Measurements from ENCODE around the gene SLIT3.

Gene SLIT3

GRCh38 chr5:168879331-168879730 is 421.6 kb downstream of the SLIT3 start:
- DNase-seq = no peak

GRCh38 chr5:168878135-168878745 is 422.7 kb downstream of the SLIT3 start:
- no peak for DNase-seq

GRCh38 chr5:168877132-168877892 is 423.6 kb downstream of the SLIT3 start:
- DNase-seq = no peak

GRCh38 chr5:168876419-168876818 is 424.5 kb downstream of the SLIT3 start:
- no peak for DNase-seq

GRCh38 chr5:168875832-168876231 is 425.1 kb downstream of the SLIT3 start:
- DNase-seq = no peak

- DNase-seq = no peak
Measured at GRCh38 chr5:168874713-168875380, 426.1 kb downstream of the SLIT3 start.

- no peak for DNase-seq
Measured at GRCh38 chr5:168872246-168872645, 428.7 kb downstream of the SLIT3 start.

- no peak for DNase-seq
Measured at GRCh38 chr5:168870910-168871309, 430.0 kb downstream of the SLIT3 start.

GRCh38 chr5:168869615-168870227 is 431.2 kb downstream of the SLIT3 start:
- no peak for DNase-seq

GRCh38 chr5:168867241-168867640 is 433.7 kb downstream of the SLIT3 start:
- DNase-seq = no peak

GRCh38 chr5:168865968-168866367 is 435.0 kb downstream of the SLIT3 start:
- no peak for DNase-seq

GRCh38 chr5:168863021-168863420 is 437.9 kb downstream of the SLIT3 start:
- no peak for DNase-seq

- no peak for DNase-seq
Measured at GRCh38 chr5:168860503-168860902, 440.4 kb downstream of the SLIT3 start.

GRCh38 chr5:168860081-168860480 is 440.9 kb downstream of the SLIT3 start:
- no peak for DNase-seq

- no peak for DNase-seq
Measured at GRCh38 chr5:168859471-168859870, 441.5 kb downstream of the SLIT3 start.

- no peak for DNase-seq
Measured at GRCh38 chr5:168858994-168859393, 441.9 kb downstream of the SLIT3 start.

GRCh38 chr5:168858371-168858770 is 442.6 kb downstream of the SLIT3 start:
- no peak for DNase-seq

- DNase-seq = no peak
Measured at GRCh38 chr5:168853972-168854371, 447.0 kb downstream of the SLIT3 start.

- DNase-seq = no peak
Measured at GRCh38 chr5:168852329-168852728, 448.6 kb downstream of the SLIT3 start.

- DNase-seq = peak; percentile 51 to 62
Measured at GRCh38 chr5:168851902-168852321, 449.0 kb downstream of the SLIT3 start.

GRCh38 chr5:168850683-168851082 is 450.3 kb downstream of the SLIT3 start:
- no peak for DNase-seq

GRCh38 chr5:168848569-168848968 is 452.4 kb downstream of the SLIT3 start:
- DNase-seq = no peak

GRCh38 chr5:168847511-168848073 is 453.3 kb downstream of the SLIT3 start:
- no peak for DNase-seq

Data from CD4-positive, alpha-beta T cell treated with Interleukin-1 beta for 1 hour (primary cell).